DMS114 treated with DMSO at 0.1 percent for 48 hours (cell line): Measurements from ENCODE around the gene HECTD1.
"Not testable (repeated sequence)": the region's sequence is repeated elsewhere in the genome, so short reads cannot be mapped to it uniquely, and the experiment has no call there.

Experiments used
- DNase-seq: peaks from one replicate; lab custom pipeline; 2025; ENCODE audit not compliant: unreplicated experiment; lab: John Stamatoyannopoulos, UW

The HECTD1 gene

DNA sequence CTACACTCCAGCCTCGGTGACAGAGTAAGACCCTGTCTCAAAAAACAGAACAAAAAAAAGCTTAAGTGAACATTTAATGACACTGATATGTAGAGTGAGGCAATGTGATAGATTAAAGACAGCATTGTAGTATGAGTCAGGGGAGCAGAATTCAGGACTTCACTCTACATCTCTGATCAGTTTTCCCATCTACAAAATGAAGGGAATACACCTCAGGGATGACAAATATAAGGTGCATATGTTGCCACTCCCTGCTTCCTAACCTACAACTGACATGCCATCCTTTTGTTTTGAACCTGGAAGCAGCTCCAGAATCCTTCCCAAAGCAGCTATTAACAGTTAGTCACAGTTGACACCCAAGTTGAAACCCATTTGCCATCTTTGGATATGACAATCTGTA, 150.6 kb downstream of the HECTD1 start:
- DNase-seq: no peak

- DNase-seq: not testable (repeated sequence)
Observed at GRCh38 chr14:31052905-31053586, 154.5 kb downstream of the HECTD1 start.

- no peak for DNase-seq
Observed at GRCh38 chr14:31051511-31051910, 156.1 kb downstream of the HECTD1 start.

DNA sequence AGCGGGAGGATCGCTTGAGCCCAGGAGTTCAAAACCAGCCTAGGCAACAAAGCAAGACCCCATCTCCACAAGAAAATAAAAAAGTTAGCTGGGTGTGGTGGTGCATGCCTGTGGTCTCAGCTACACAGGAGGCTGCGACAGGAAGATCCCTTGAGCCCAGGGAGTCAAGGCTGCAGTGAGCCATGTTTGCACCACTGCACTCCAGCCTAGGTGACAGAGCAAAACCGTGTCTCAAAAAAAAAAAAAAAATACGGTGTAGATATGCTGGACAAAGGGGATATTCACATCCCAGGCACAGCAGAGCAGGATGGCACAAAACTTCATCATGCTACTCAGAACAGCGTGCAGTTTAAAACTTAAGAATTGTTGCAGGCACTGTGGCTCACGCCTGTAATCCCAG, 156.6 kb downstream of the HECTD1 start:
- no peak for DNase-seq
